Activated T-helper 1 cell treated with anti-CD3 and anti-CD28 coated beads, Interleukin-12 subunit alpha, Interleukin-12 subunit beta, Interleukin-2, Interleukin-4 antibody, amounts not matched to agents 30 ng/mL and 10 ng/mL and 1 ng/mL, durations not matched to agents 14 hours and 24 hours and 36 hours (primary cell): Measurements from ENCODE around the gene GSTO1. TPM values are rescaled to one million over a fixed set of nuclear protein-coding genes. Genes with fewer than 3 reads are reported as not detected.

ENCODE experiments used
- DNase-seq: peaks from one replicate; pipeline ENCODE4 v3.0.0; 2021; ENCODE audit warnings: low spot score
- H3K27ac Mint-ChIP-seq: one replicate; pipeline ENCODE4 v1.8.0; 2021; ENCODE audit warnings: mild to moderate bottlenecking, mixed read lengths
- H3K27me3 Mint-ChIP-seq: one replicate; pipeline ENCODE4 v1.8.0; 2022; ENCODE audit warnings: mild to moderate bottlenecking, moderate library complexity, mixed read lengths; ENCODE audit not compliant: insufficient read depth
- H3K36me3 Mint-ChIP-seq: one replicate; pipeline ENCODE4 v1.8.0; 2021; ENCODE audit warnings: low read depth, mixed read lengths
- H3K4me1 Mint-ChIP-seq: one replicate; pipeline ENCODE4 v1.8.0; 2021; ENCODE audit warnings: low read depth, mixed read lengths
- H3K4me3 Mint-ChIP-seq: one replicate; pipeline ENCODE4 v1.8.0; 2021; ENCODE audit warnings: mild to moderate bottlenecking, moderate library complexity, mixed read lengths
- H3K9me3 Mint-ChIP-seq: one replicate; pipeline ENCODE4 v1.8.0; 2021; ENCODE audit warnings: mixed read lengths
- intact Hi-C: fragments of 100-400 bp; cut with micrococcal nuclease; formaldehyde crosslinking; loops from one replicate; pipeline ENCODE4 v1.15.1; 2024
- total RNA-seq: library from RNA; stranded (reverse); gene quantifications from 2 replicates; pipeline ENCODE4 v1.2.3, GENCODE V29; 2022

GSTO1 gene
- total RNA-seq, 1 donor from 2014 or later, result 125 TPM

- intact Hi-C loops, result no loop called here
- H3K27ac Mint-ChIP-seq, result peak overlapping the region; percentile 96
Observed at GRCh38 chr10:104253606-104254410, 884 bp upstream of the GSTO1 start.

DNA sequence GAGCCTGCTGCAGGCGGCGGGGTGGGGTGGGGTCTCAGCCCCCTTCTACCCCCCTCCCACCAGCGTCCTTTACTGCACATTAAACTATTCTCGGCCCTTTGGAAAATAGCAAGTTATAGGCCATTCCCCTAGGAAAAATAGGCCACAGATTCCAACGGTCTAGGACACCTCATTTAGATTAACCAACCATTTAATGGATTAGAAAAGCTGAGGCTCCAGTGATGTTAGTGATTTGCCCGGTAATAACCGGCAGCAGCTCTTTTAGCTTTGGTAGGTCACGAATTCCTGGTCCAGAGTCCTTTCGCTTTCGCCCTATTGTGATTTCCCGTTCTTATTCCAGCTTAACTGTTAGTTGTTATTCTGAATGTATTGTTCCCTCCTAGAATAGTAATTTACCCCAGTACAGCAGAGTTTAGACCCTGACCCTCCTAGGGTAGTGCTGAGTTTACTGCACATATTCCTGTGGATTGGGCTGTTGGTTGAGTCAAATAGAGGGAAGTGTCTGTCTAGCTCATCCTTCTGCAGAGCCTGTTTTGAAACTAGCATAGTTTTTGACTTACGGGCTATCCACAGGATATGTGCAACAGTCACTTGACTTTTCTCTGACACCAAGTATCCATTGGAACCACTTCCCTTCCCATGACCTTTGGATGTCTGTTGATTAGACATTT lies 754 bp downstream of the GSTO1 start:
- Mint-ChIP-seq H3K4me3 (peak overlapping the region; percentile 96), H3K4me1 (peaks cover 60% of the 10 kb centered on the region), H3K27ac (peak overlapping the region; percentile 96), H3K27me3 (peaks cover 6% of the 10 kb centered on the region), H3K36me3 (peaks cover 37% of the 10 kb centered on the region), H3K9me3 (no peaks in the 10 kb centered on the region)
- DNase-seq, result no peak
- intact Hi-C loops, result loop anchor here (1.0 to 5.0 kb wide), 2 partner anchors 14 to 288 kb away; partner anchors contain the start of genes GSTO2 and SLK

More at GRCh38 chr10:104253606-104254410, 884 bp upstream of the GSTO1 start:
- peaks cover 8% of the 10 kb centered on the region for H3K27me3 Mint-ChIP-seq
- peaks cover 44% of the 10 kb centered on the region for H3K4me1 Mint-ChIP-seq
- no peak for DNase-seq
- peak overlapping the region; percentile 96 for H3K4me3 Mint-ChIP-seq
- no peaks in the 10 kb centered on the region for H3K9me3 Mint-ChIP-seq
- H3K36me3 Mint-ChIP-seq, result peaks cover 22% of the 10 kb centered on the region

- no peak for DNase-seq
- Mint-ChIP-seq H3K4me3 (peak overlapping the region; percentile 96), H3K9me3 (no peaks in the 10 kb centered on the region), H3K27ac (peak overlapping the region; percentile 96), H3K4me1 (peaks cover 70% of the 10 kb centered on the region), H3K36me3 (peaks cover 47% of the 10 kb centered on the region), H3K27me3 (no peaks in the 10 kb centered on the region)
- intact Hi-C loops, result loop anchor here (1.0 to 5.0 kb wide), 2 partner anchors 24 to 289 kb away; partner anchors contain the start of genes CFAP43 and SLK
Observed at GRCh38 chr10:104256335-104256961, 1.8 kb downstream of the GSTO1 start.

- Mint-ChIP-seq H3K36me3 (peaks cover 51% of the 10 kb centered on the region), H3K27me3 (no peaks in the 10 kb centered on the region), H3K9me3 (no peaks in the 10 kb centered on the region), H3K27ac (peak overlapping the region; percentile 50), H3K4me1 (peaks cover 77% of the 10 kb centered on the region), H3K4me3 (peak overlapping the region; percentile 5)
- intact Hi-C loops, result loop anchor here (5.0 kb wide), 1 partner anchor 290 kb away; the partner anchor contains the start of gene SLK
- DNase-seq, result no peak
Observed at GRCh38 chr10:104257235-104257634, 2.5 kb downstream of the GSTO1 start.

- Mint-ChIP-seq H3K27me3 (no peaks in the 10 kb centered on the region), H3K36me3 (peaks cover 50% of the 10 kb centered on the region), H3K4me1 (peaks cover 74% of the 10 kb centered on the region), H3K27ac (peak overlapping the region; percentile 6), H3K4me3 (no peak overlapping the region), H3K9me3 (no peaks in the 10 kb centered on the region)
- no peak for DNase-seq
- intact Hi-C loops, result loop anchor here (5.0 kb wide), 1 partner anchor 291 kb away; the partner anchor contains the start of gene SLK
Observed at GRCh38 chr10:104258209-104258608, 3.5 kb downstream of the GSTO1 start.

DNA sequence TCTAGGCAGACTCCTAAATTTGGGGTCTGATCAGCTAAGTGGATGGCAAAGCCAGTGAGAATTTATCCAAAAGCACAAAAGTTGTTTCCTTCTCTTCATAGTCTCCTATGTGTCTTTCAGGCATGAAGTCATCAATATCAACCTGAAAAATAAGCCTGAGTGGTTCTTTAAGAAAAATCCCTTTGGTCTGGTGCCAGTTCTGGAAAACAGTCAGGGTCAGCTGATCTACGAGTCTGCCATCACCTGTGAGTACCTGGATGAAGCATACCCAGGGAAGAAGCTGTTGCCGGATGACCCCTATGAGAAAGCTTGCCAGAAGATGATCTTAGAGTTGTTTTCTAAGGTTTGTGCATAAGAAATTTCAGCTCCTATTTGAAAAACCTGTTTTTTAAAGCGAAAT lies 4.8 kb downstream of the GSTO1 start:
- H3K36me3 Mint-ChIP-seq, result peaks cover 52% of the 10 kb centered on the region
- no peaks in the 10 kb centered on the region for H3K9me3 Mint-ChIP-seq
- H3K27me3 Mint-ChIP-seq, result no peaks in the 10 kb centered on the region
- no peak overlapping the region for H3K4me3 Mint-ChIP-seq
- peak overlapping the region; percentile 2 for H3K27ac Mint-ChIP-seq
- intact Hi-C loops, result loop anchor here (5.0 kb wide), 1 partner anchor 292 kb away; the partner anchor contains the start of gene SLK
- no peak for DNase-seq
- peaks cover 70% of the 10 kb centered on the region for H3K4me1 Mint-ChIP-seq

DNA sequence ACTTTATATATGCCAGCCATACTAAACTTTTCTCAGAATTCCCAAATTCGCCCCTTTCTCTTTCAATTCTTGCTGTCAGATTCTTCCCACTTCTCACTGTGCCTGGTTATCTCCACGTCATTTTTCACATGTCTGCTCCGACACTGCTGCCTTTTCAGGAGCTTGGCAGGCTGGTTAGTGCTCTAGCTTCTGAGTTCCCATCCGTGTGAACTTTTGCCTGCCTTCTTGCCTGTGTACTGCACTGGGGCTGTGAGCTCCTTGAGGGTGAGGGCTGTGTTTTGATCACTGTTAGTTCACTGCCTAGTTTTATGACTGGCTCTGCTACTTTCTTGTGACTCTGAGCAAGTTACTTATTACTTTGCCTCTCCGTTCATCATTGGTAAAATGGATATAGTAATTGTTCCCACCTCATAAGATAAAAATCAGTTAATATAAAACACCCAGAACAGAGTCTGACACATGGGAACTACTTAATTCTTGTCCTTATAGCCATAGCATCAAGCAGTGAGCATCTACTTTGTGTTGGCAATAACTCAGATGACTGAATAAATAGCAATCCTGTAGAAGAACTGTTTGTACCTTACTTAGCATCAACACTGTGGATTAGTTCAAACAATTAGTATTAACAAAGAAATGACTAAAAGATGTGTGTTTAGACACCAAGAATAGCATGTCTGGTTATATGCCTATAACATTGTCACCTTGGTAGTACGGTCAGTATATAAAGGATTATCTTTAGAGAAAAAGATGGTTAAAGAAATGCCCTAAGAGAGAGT lies 5.5 kb downstream of the GSTO1 start:
- no peak for DNase-seq
- Mint-ChIP-seq H3K4me1 (peaks cover 76% of the 10 kb centered on the region), H3K27me3 (no peaks in the 10 kb centered on the region), H3K9me3 (no peaks in the 10 kb centered on the region), H3K36me3 (peaks cover 56% of the 10 kb centered on the region), H3K27ac (peak overlapping the region; percentile 82), H3K4me3 (peak overlapping the region; percentile 40)
- intact Hi-C loops, result loop anchor here (1.0 to 5.0 kb wide), 2 partner anchors 8 to 293 kb away; partner anchors contain the start of gene SLK

- Mint-ChIP-seq H3K9me3 (no peaks in the 10 kb centered on the region), H3K27ac (peak overlapping the region; percentile 82), H3K4me1 (peaks cover 78% of the 10 kb centered on the region), H3K4me3 (peak overlapping the region; percentile 40), H3K27me3 (no peaks in the 10 kb centered on the region), H3K36me3 (peaks cover 60% of the 10 kb centered on the region)
- no peak for DNase-seq
- intact Hi-C loops, result loop anchor here (1.0 kb wide), 1 partner anchor 8 kb away; no protein-coding TSS in a partner anchor
Observed at GRCh38 chr10:104260775-104261115, 6.1 kb downstream of the GSTO1 start.

- Mint-ChIP-seq H3K4me1 (peaks cover 78% of the 10 kb centered on the region), H3K9me3 (no peaks in the 10 kb centered on the region), H3K27me3 (no peaks in the 10 kb centered on the region), H3K4me3 (no peak overlapping the region), H3K27ac (no peak overlapping the region), H3K36me3 (peaks cover 67% of the 10 kb centered on the region)
- intact Hi-C loops, result no loop called here
- no peak for DNase-seq
Observed at GRCh38 chr10:104262055-104262454, 7.4 kb downstream of the GSTO1 start.

DNA sequence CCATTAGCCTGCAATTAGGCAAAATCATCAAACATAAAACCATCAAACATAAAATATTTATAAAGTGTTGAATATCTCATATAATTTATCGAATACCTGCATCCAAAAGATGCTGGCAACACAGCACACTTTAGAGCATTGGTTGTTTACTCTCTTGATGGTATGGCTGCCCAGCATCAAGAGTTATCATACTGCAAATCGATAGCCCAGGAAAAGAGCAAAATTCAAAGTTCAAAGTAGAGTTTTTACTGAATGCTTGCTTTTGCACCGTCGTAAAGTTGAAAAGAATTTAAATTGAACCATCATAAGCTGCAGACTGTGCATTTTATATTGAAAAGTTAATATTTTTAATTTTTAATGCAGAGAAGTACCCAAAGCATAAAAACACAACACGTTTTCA lies 10.1 kb downstream of the GSTO1 start:
- no peak for DNase-seq
- intact Hi-C loops, result no loop called here
- H3K27me3 Mint-ChIP-seq, result peaks cover 2% of the 10 kb centered on the region
- H3K36me3 Mint-ChIP-seq, result peaks cover 61% of the 10 kb centered on the region
- H3K27ac Mint-ChIP-seq, result no peak overlapping the region
- H3K9me3 Mint-ChIP-seq, result no peaks in the 10 kb centered on the region
- H3K4me3 Mint-ChIP-seq, result no peak overlapping the region
- peaks cover 72% of the 10 kb centered on the region for H3K4me1 Mint-ChIP-seq

- H3K9me3 Mint-ChIP-seq, result no peaks in the 10 kb centered on the region
- H3K4me3 Mint-ChIP-seq, result peak overlapping the region; percentile 92
- peaks cover 40% of the 10 kb centered on the region for H3K36me3 Mint-ChIP-seq
- peaks cover 49% of the 10 kb centered on the region for H3K4me1 Mint-ChIP-seq
- intact Hi-C loops, result loop anchor here (1.0 to 2.0 kb wide), 2 partner anchors 8 to 357 kb away; no protein-coding TSS in a partner anchor
- no peak for DNase-seq
- peaks cover 4% of the 10 kb centered on the region for H3K27me3 Mint-ChIP-seq
- peak overlapping the region; percentile 96 for H3K27ac Mint-ChIP-seq
Observed at GRCh38 chr10:104267721-104268404, 13.2 kb downstream of the GSTO1 start.

GRCh38 chr10:104268405-104268712 lies 13.7 kb downstream of the GSTO1 start:
- no peak for DNase-seq
- peaks cover 40% of the 10 kb centered on the region for H3K36me3 Mint-ChIP-seq
- peaks cover 49% of the 10 kb centered on the region for H3K4me1 Mint-ChIP-seq
- H3K4me3 Mint-ChIP-seq, result peak overlapping the region; percentile 92
- H3K27me3 Mint-ChIP-seq, result peaks cover 4% of the 10 kb centered on the region
- H3K9me3 Mint-ChIP-seq, result no peaks in the 10 kb centered on the region
- intact Hi-C loops, result loop anchor here (1.0 to 2.0 kb wide), 2 partner anchors 8 to 358 kb away; no protein-coding TSS in a partner anchor
- peak overlapping the region; percentile 96 for H3K27ac Mint-ChIP-seq
